OCI-LY1 (cell line): Measurements from ENCODE around the gene EYS.

Experiments
- H2AFZ ChIP-seq: fragments of 200-600 bp; sonication (generic), shearing (Covaris generic); 2 replicates; pipeline ENCODE4 v1.6.0; 2014; ENCODE audit warnings: antibody characterized with exemption, mild to moderate bottlenecking, low read length
- H3F3A ChIP-seq: fragments of 200-600 bp; sonication (generic), shearing (Covaris generic); 2 replicates; pipeline ENCODE4 v1.6.0; 2014; ENCODE audit warnings: mild to moderate bottlenecking, antibody characterized with exemption, low read length, moderate library complexity; ENCODE audit not compliant: insufficient read depth
- H3K27ac ChIP-seq: fragments of 200-600 bp; sonication (generic); 2 replicates; pipeline ENCODE4 v1.5.1; 2014; ENCODE audit warnings: low read length, mixed run types, mild to moderate bottlenecking, low read depth; ENCODE audit not compliant: poor library complexity, severe bottlenecking
- H3K27me3 ChIP-seq: fragments of 200-600 bp; sonication (generic); 2 replicates; pipeline ENCODE4 v1.6.0; 2014; ENCODE audit warnings: antibody characterized with exemption, mild to moderate bottlenecking, low read length, moderate library complexity; ENCODE audit not compliant: insufficient read depth
- H3K36me3 ChIP-seq: fragments of 200-600 bp; sonication (generic); 2 replicates; pipeline ENCODE4 v1.6.1; 2014; ENCODE audit warnings: mild to moderate bottlenecking, antibody characterized with exemption, low read length, moderate library complexity, mixed read lengths; ENCODE audit not compliant: insufficient read depth
- H3K4me1 ChIP-seq: fragments of 200-600 bp; sonication (generic); 2 replicates; pipeline ENCODE4 v1.5.1; 2014; ENCODE audit warnings: mild to moderate bottlenecking, low read length, moderate library complexity; ENCODE audit not compliant: insufficient read depth, severe bottlenecking
- H3K4me2 ChIP-seq: fragments of 200-600 bp; sonication (generic), shearing (Covaris generic); 2 replicates; pipeline ENCODE4 v1.6.1; 2014; ENCODE audit warnings: low read length
- H3K4me3 ChIP-seq: fragments of 200-600 bp; sonication (generic); 2 replicates; pipeline ENCODE4 v1.5.1; 2014; ENCODE audit warnings: low read length, low read depth, mild to moderate bottlenecking, mixed read lengths; ENCODE audit not compliant: poor library complexity, severe bottlenecking
- H3K79me2 ChIP-seq: fragments of 200-600 bp; shearing (Covaris generic); 2 replicates; pipeline ENCODE4 v1.6.1; 2016; ENCODE audit warnings: mixed run types, low read length, mixed read lengths; ENCODE audit not compliant: insufficient read depth
- H3K9ac ChIP-seq: fragments of 200-600 bp; sonication (generic), shearing (Covaris generic); 2 replicates; pipeline ENCODE4 v1.6.1; 2014; ENCODE audit warnings: mild to moderate bottlenecking, low read length, mixed read lengths
- H3K9me2 ChIP-seq: fragments of 200-600 bp; sonication (generic), shearing (Covaris generic); 2 replicates; pipeline ENCODE4 v1.6.1; 2014; ENCODE audit warnings: low read depth, mild to moderate bottlenecking, low read length, mixed read lengths
- H3K9me3 ChIP-seq: fragments of 200-600 bp; shearing (Covaris generic); 2 replicates; pipeline ENCODE4 v1.6.1; 2014; ENCODE audit warnings: low read length, mixed read lengths
- H4K20me1 ChIP-seq: fragments of 200-600 bp; sonication (generic), shearing (Covaris generic); 2 replicates; pipeline ENCODE4 v1.6.0; 2016; ENCODE audit warnings: mild to moderate bottlenecking, low read length; ENCODE audit not compliant: insufficient read depth
- CTCF ChIP-seq: fragments of 200-600 bp; sonication (generic), shearing (Covaris generic); IDR thresholded peaks from 2 replicates; pipeline ENCODE4 v1.5.1; 2017; ENCODE audit warnings: mild to moderate bottlenecking, antibody characterized with exemption, low read length, moderate library complexity, mixed read lengths
- EZH2 ChIP-seq: fragments of 200-600 bp; sonication (generic), shearing (Covaris generic); IDR thresholded peaks from 2 replicates; pipeline ENCODE4 v1.8.0; 2017; ENCODE audit warnings: borderline replicate concordance, mixed run types, mild to moderate bottlenecking, antibody characterized with exemption, low read length, moderate library complexity, mixed read lengths

Gene EYS

GRCh38 chr6:65680232-65680631, 26.8 kb downstream of the EYS start:
- Histone ChIP-seq H3K27ac (no peak overlapping the region), H3K4me2 (no peak overlapping the region), H3K9ac (no peak overlapping the region), H3K9me2 (no peaks in the 10 kb centered on the region), H3K9me3 (no peaks in the 10 kb centered on the region), H4K20me1 (no peaks in the 10 kb centered on the region), H3F3A (no peaks in the 10 kb centered on the region), H3K79me2 (no peaks in the 10 kb centered on the region), H3K4me1 (no peaks in the 10 kb centered on the region), H3K4me3 (no peak overlapping the region), H3K36me3 (no peaks in the 10 kb centered on the region), H2AFZ (no peak overlapping the region), H3K27me3 (no peaks in the 10 kb centered on the region)
- TF ChIP-seq EZH2 = no peak
- TF ChIP-seq CTCF = no peak

GRCh38 chr6:65671922-65672321, 35.1 kb downstream of the EYS start:
- Histone ChIP-seq H3K4me1 (no peaks in the 10 kb centered on the region), H3K9ac (no peak overlapping the region)

GRCh38 chr6:65667916-65668656, 38.9 kb downstream of the EYS start:
- Histone ChIP-seq H2AFZ (no peak overlapping the region), H4K20me1 (no peaks in the 10 kb centered on the region), H3K4me2 (no peak overlapping the region), H3F3A (no peaks in the 10 kb centered on the region), H3K4me3 (no peak overlapping the region), H3K27ac (no peak overlapping the region), H3K36me3 (no peaks in the 10 kb centered on the region), H3K9me2 (no peaks in the 10 kb centered on the region), H3K79me2 (no peaks in the 10 kb centered on the region), H3K9me3 (no peaks in the 10 kb centered on the region), H3K9ac (no peak overlapping the region), H3K4me1 (no peaks in the 10 kb centered on the region), H3K27me3 (no peaks in the 10 kb centered on the region)
- no peak for TF ChIP-seq CTCF
- TF ChIP-seq EZH2 = no peak

More at GRCh38 chr6:65671922-65672321, 35.1 kb downstream of the EYS start:
- Histone ChIP-seq H3F3A (no peaks in the 10 kb centered on the region), H3K4me2 (no peak overlapping the region), H3K79me2 (no peaks in the 10 kb centered on the region), H3K36me3 (no peaks in the 10 kb centered on the region), H2AFZ (no peak overlapping the region), H3K9me3 (no peaks in the 10 kb centered on the region), H3K27ac (no peak overlapping the region), H3K9me2 (no peaks in the 10 kb centered on the region), H4K20me1 (no peaks in the 10 kb centered on the region), H3K27me3 (no peaks in the 10 kb centered on the region), H3K4me3 (no peak overlapping the region)
- no peak for TF ChIP-seq CTCF
- TF ChIP-seq EZH2 = no peak
